ENCODE results near the gene BBS7.

- no peak for TF ChIP-seq CTCF (IDR thresholded peaks at IDR 0.05; ENCODE audit: poor library complexity, severe bottlenecking)
- TF ChIP-seq MXI1 (conservative IDR thresholded peaks at IDR 0.05; ENCODE audit: poor library complexity, severe bottlenecking): no peak
- TF ChIP-seq TAF1 (IDR thresholded peaks at IDR 0.05; ENCODE audit: low read depth): no peak
- no peak for TF ChIP-seq REST (IDR thresholded peaks at IDR 0.05; ENCODE audit: borderline replicate concordance)
- TF ChIP-seq EZH2 (IDR thresholded peaks at IDR 0.05; ENCODE audit: borderline replicate concordance, insufficient read depth, low read length, poor library complexity, severe bottlenecking): no peak
These were observed 38.1 kb upstream of the BBS7 start for GRCh38 chr4:121908346-121908745.

Data from neural cell (in vitro differentiated cells).